Gastrocnemius medialis (tissue), 4 donors: ENCODE measurements around the gene AKR1B15. TPM values are rescaled to one million over a fixed set of nuclear protein-coding genes. Genes with fewer than 3 reads are reported as not detected.

ENCODE experiments used
- ATAC-seq, 2 donors: fragments of 150-250 bp; one replicate each; pipeline ENCODE4 v1.9.1; 2016
- DNase-seq, 2 donors: peaks; one replicate each; pipeline ENCODE4 v3.0.0-alpha.2; 2019
- H3K27ac ChIP-seq, 4 donors: fragments of 200-600 bp; sonication (generic); 1 replicate in 1 of 4; 2 replicates in 3 of 4; pipeline ENCODE4 v1.5.1; 2016 to 2018; ENCODE audit warnings: mild to moderate bottlenecking in 2 of 4, moderate library complexity in 1 of 4
- H3K27me3 ChIP-seq, 3 donors: fragments of 200-600 bp; sonication (generic) in 2 of 3; 1 replicate in 1 of 3; 2 replicates in 2 of 3; pipeline versions ENCODE4 v1.5.1 to v1.6.0; 2016 to 2019; ENCODE audit warnings: mild to moderate bottlenecking in 1 of 3, moderate library complexity in 1 of 3
- H3K36me3 ChIP-seq, 2 donors: fragments of 200-600 bp; sonication (generic) in 1 of 2; one replicate each; pipeline ENCODE4 v1.5.1; 2017 to 2018
- H3K4me1 ChIP-seq, 2 donors: fragments of 200-600 bp; sonication (generic) in 1 of 2; one replicate each; pipeline ENCODE4 v1.5.1; 2016 to 2017; ENCODE audit warnings: mild to moderate bottlenecking in 2 of 2
- H3K4me3 ChIP-seq, 4 donors: fragments of 200-600 bp; sonication (generic) in 3 of 4; 1 replicate in 1 of 4; 2 replicates in 3 of 4; pipeline ENCODE4 v1.5.1; 2016 to 2019; ENCODE audit warnings: mild to moderate bottlenecking in 2 of 4
- H3K9me3 ChIP-seq, 3 donors: fragments of 200-600 bp; sonication (generic) in 2 of 3; 1 replicate in 1 of 3; 2 replicates in 2 of 3; pipeline ENCODE4 v1.5.1; 2016 to 2019
- POLR2A ChIP-seq, 2 donors: fragments of 450-650 bp; IDR thresholded peaks; one replicate each; pipeline ENCODE4 v1.6.1; 2017; ENCODE audit warnings: antibody characterized with exemption in 2 of 2, mild to moderate bottlenecking in 2 of 2, moderate library complexity in 2 of 2
- in situ Hi-C, 4 donors: fragments of 200-750 bp; cut with MboI; loops; one replicate each; pipeline versions ENCODE4 v1.15.0 to v1.8.0; 2017; ENCODE audit warnings: low sequenced_read_pairs in 4 of 4
- intact Hi-C: fragments of 100-400 bp; cut with DNase I; formaldehyde crosslinking; loops from one replicate; pipeline ENCODE4 v1.15.1; 2023; ENCODE audit warnings: low total_unique reads
- total RNA-seq, 4 donors: library from RNA; depleted of rRNA; stranded (reverse); fragments of >200 nt; gene quantifications; one replicate each; pipeline versions ENCODE4 v1.1.0 to v1.2.3, GENCODE V29; 2016
- TF ChIP-seq, protein P1 (sequence below), 5 experiments: fragments of 450-650 bp in 3 of 5; fragments of 200-600 bp in 2 of 5; sonication (generic) in 2 of 5; IDR thresholded peaks in 4 of 5; conservative IDR thresholded peaks in 1 of 5; 1 replicate in 4 of 5; 2 replicates in 1 of 5; pipeline ENCODE4 v1.5.1; 2016 to 2019; ENCODE audit warnings: antibody characterized with exemption in 5 of 5, mild to moderate bottlenecking in 3 of 5, moderate library complexity in 3 of 5

AKR1B15 gene
- total RNA-seq, 4 donors from 2014 or later: 1.9 to 77.5 (median 10.3) TPM

DNA sequence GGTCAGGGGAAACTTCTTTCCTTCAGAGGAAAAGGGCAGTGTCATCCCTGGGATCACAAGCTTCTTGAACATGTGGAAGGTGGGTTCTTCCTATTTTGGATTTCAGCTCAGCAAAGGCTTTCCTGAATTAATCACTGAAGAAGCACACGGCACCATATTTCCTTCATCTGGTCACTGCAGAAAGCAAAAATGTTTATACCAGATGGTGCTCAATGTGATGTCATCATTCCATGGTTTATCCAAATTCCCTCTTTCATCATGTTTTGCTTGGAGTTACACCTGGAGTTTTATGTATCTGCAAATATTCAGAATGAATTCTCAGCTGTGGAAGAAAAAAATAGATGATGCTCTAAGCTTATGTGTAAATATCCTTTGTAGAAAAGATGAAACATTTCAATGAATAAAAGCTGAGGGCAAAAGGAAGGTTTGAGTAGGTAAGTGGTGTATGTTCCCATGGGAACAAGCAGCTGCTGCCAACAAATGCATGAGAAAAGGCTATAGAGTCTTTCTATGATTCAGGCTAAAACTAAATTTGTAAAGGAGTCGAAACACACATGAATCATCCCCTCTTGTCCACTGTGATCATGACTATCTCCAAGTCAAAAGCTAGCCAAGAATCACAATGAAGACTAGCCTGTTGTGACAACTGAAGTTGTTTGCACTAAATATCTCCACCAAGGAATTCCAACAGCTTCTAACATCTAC, 70.9 kb downstream of the AKR1B15 start:
- Histone ChIP-seq H3K27ac (no peak overlapping the region), H3K36me3 (no peaks in the 10 kb centered on the region), H3K4me1 (no peaks in the 10 kb centered on the region), H3K4me3 (no peak overlapping the region), H3K27me3 (no peaks in the 10 kb centered on the region), H3K9me3 (no peaks in the 10 kb centered on the region)
- TF ChIP-seq, protein P1, sequence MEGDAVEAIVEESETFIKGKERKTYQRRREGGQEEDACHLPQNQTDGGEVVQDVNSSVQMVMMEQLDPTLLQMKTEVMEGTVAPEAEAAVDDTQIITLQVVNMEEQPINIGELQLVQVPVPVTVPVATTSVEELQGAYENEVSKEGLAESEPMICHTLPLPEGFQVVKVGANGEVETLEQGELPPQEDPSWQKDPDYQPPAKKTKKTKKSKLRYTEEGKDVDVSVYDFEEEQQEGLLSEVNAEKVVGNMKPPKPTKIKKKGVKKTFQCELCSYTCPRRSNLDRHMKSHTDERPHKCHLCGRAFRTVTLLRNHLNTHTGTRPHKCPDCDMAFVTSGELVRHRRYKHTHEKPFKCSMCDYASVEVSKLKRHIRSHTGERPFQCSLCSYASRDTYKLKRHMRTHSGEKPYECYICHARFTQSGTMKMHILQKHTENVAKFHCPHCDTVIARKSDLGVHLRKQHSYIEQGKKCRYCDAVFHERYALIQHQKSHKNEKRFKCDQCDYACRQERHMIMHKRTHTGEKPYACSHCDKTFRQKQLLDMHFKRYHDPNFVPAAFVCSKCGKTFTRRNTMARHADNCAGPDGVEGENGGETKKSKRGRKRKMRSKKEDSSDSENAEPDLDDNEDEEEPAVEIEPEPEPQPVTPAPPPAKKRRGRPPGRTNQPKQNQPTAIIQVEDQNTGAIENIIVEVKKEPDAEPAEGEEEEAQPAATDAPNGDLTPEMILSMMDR (IDR thresholded peaks at IDR 0.05 in 4 of 5, conservative IDR thresholded peaks at IDR 0.05 in 1 of 5): no peak
- intact Hi-C loops: no loop called here
- DNase-seq (no peak), ATAC-seq (no peak)
- in situ Hi-C loops: loop anchor here in 3 of 4 donors (10.0 to 25.0 kb wide), 3 partner anchors 105 to 325 kb away; no protein-coding TSS in a partner anchor

DNA sequence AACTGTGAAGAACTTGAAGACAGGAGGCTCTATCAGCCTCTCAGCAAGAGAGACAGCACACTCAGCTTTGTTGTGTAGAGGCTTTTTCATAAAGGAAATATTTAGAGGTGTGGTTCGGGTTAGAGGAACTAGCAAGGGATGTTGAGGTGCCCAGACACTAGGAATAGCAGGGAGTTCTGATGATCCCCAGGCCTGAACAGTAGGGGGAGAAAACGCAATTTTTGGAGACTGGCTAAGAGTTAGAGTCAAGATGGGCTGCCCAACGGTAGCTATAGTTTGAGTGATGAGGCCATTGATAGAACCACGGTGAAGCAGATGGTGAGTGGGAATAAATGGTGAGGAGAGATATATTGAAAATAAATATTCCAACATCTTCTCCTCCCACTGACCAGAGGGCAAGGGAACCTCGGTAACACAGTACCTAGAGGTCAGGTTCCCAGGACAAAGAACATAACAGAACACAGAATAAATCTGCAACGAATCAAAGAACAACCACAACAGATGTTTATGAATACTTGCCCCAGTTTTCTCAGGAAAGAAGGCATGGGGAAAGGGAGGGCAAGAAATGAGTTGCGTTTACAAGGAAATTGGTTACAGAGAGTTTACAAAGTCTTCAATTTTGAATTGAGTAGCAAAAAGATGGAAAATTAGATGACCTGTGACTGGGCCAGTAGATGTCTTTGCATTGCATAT, 73.5 kb downstream of the AKR1B15 start:
- ATAC-seq (no peak), DNase-seq (no peak)
- in situ Hi-C loops (loop anchor here in 2 of 4 donors (10.0 to 25.0 kb wide), 2 partner anchors 110 to 322 kb away; no protein-coding TSS in a partner anchor), intact Hi-C loops (no loop called here)
- no peaks in the 10 kb centered on the region for H3K9me3 ChIP-seq
- no peak overlapping the region for H3K27ac ChIP-seq
- no peaks in the 10 kb centered on the region for H3K27me3 ChIP-seq
- no peaks in the 10 kb centered on the region for H3K4me1 ChIP-seq
- H3K36me3 ChIP-seq: no peaks in the 10 kb centered on the region
- no peak overlapping the region for H3K4me3 ChIP-seq
- TF ChIP-seq, protein P1 (IDR thresholded peaks at IDR 0.05 in 4 of 5, conservative IDR thresholded peaks at IDR 0.05 in 1 of 5): no peak
- no peak for TF ChIP-seq POLR2A (IDR thresholded peaks at IDR 0.05)

DNA sequence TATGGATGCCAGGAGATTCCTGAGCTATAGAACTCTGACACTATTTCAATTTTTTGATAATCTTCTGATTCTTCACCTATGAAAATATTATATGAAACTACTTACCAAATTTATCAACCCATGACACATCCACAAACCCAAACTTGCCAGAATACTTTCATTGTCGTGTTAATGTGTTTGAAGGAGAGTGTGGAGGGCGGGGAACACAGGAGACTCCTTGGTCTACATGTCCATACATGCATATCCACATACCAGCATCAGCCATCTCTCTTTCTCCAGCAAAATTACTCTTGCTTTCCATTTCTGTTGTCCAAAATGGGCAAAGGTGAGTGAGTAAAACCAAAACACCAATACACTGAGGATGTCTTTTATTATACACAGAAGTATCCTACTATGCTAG, 74.3 kb downstream of the AKR1B15 start:
- Histone ChIP-seq H3K9me3 (no peaks in the 10 kb centered on the region), H3K4me3 (no peak overlapping the region), H3K27me3 (no peaks in the 10 kb centered on the region), H3K27ac (no peak overlapping the region), H3K36me3 (no peaks in the 10 kb centered on the region), H3K4me1 (no peaks in the 10 kb centered on the region)
- in situ Hi-C loops: loop anchor here in 2 of 4 donors (10.0 to 25.0 kb wide), 2 partner anchors 111 to 322 kb away; no protein-coding TSS in a partner anchor
- no peak for DNase-seq
- ATAC-seq: no peak
- TF ChIP-seq, protein P1 (IDR thresholded peaks at IDR 0.05 in 4 of 5, conservative IDR thresholded peaks at IDR 0.05 in 1 of 5): no peak
- TF ChIP-seq POLR2A (IDR thresholded peaks at IDR 0.05): no peak
- intact Hi-C loops: no loop called here

DNA sequence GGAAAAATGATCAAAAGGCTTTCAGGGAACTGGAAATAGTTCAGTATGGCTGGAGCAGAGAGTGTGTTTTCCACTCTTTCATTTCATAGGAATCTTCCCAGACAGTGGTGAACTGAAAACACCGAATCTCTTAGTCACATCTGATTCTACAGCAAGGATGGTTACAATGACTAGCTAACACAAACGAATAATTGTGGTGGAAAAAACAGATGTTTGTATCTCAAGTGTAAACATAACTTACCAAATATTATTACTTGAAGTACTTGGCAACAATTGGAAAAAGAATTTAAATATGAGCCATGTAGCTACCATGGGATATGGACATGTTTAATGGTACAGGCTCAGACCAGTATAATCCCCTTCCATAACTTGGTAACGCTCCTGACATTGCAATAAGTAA, 76.6 kb downstream of the AKR1B15 start:
- H3K27me3 ChIP-seq: no peaks in the 10 kb centered on the region
- H3K9me3 ChIP-seq: no peaks in the 10 kb centered on the region
- ATAC-seq: no peak
- in situ Hi-C loops: loop anchor here in 1 of 4 donors (10.0 kb wide), 1 partner anchor 319 kb away; no protein-coding TSS in a partner anchor
- H3K4me1 ChIP-seq: no peaks in the 10 kb centered on the region
- no peak overlapping the region for H3K27ac ChIP-seq
- H3K4me3 ChIP-seq: no peak overlapping the region
- TF ChIP-seq POLR2A (IDR thresholded peaks at IDR 0.05): no peak
- TF ChIP-seq, protein P1 (IDR thresholded peaks at IDR 0.05 in 4 of 5, conservative IDR thresholded peaks at IDR 0.05 in 1 of 5): no peak
- H3K36me3 ChIP-seq: no peaks in the 10 kb centered on the region
- DNase-seq: no peak
- intact Hi-C loops: no loop called here
